HFF-Myc (cell line): ENCODE measurements around the gene SSU72.

ENCODE experiments used
- DNase-seq: peaks from one replicate; pipeline ENCODE4 v3.0.0-alpha.2; 2011; ENCODE audit warnings: low read depth; ENCODE audit errors: extremely low read depth
- H3K4me3 ChIP-seq: replicated peaks from 2 replicates; pipeline ENCODE4 v1.5.1; 2011; ENCODE audit warnings: low read depth, mild to moderate bottlenecking, control low read depth, low read length
- CTCF ChIP-seq: IDR thresholded peaks from 2 replicates; pipeline ENCODE4 v1.5.1; 2012; ENCODE audit warnings: mild to moderate bottlenecking, low read depth, low read length, control low read depth; ENCODE audit errors: missing control alignments

The SSU72 gene

GRCh38 chr1:1540818-1541628 lies 33.6 kb downstream of the SSU72 start:
- TF ChIP-seq CTCF = no peak
- DNase-seq = no peak
- peak overlapping the region; percentile 32 for H3K4me3 ChIP-seq

- no peak for DNase-seq
- peak within 1 kb of the TSS; percentile 55 for H3K4me3 ChIP-seq
- no peak for TF ChIP-seq CTCF
Observed at GRCh38 chr1:1540090-1540817, 34.4 kb downstream of the SSU72 start, which contains the start of gene TMEM240. TSS of gene TMEM240 (minus strand) at chr1:1540624. CDS start at chr1:1540346, 278 bp downstream.

GRCh38 chr1:1539310-1540089 lies 35.2 kb downstream of the SSU72 start:
- peak overlapping the region; percentile 55 for H3K4me3 ChIP-seq
- no peak for DNase-seq
- no peak for TF ChIP-seq CTCF

GRCh38 chr1:1538989-1539309 lies 35.7 kb downstream of the SSU72 start:
- no peak for DNase-seq
- H3K4me3 ChIP-seq = peak overlapping the region; percentile 55

GRCh38 chr1:1538334-1538733 lies 36.3 kb downstream of the SSU72 start:
- no peak for DNase-seq
- H3K4me3 ChIP-seq = peak overlapping the region; percentile 55
- no peak for TF ChIP-seq CTCF

More at GRCh38 chr1:1538989-1539309, 35.7 kb downstream of the SSU72 start:
- no peak for TF ChIP-seq CTCF

- no peak overlapping the region for H3K4me3 ChIP-seq
- TF ChIP-seq CTCF = no peak
- DNase-seq = no peak
Observed at GRCh38 chr1:1537626-1538250, 36.9 kb downstream of the SSU72 start.
